HAP-1 (cell line): Measurements from ENCODE around the gene HEXA.
"Not testable (repeated sequence)": the region's sequence is repeated elsewhere in the genome, so short reads cannot be mapped to it uniquely, and the experiment has no call there.

Experiments
- DNase-seq, 2 experiments: peaks; one replicate each; pipeline ENCODE4 v3.0.0-alpha.2; 2016 to 2020; ENCODE audit warnings: low spot score in 2 of 2
- H3K27me3 ChIP-seq: fragments of 250-450 bp; sonication (Bioruptor Pico); 2 replicates; pipeline ENCODE4 v1.5.1; 2020; ENCODE audit warnings: low read depth, mild to moderate bottlenecking, moderate library complexity
- H3K36me3 ChIP-seq: fragments of 250-450 bp; sonication (Bioruptor Pico); replicated peaks from 2 replicates; pipeline ENCODE4 v1.5.1; 2020; ENCODE audit warnings: mild to moderate bottlenecking
- H3K4me1 ChIP-seq: fragments of 250-450 bp; sonication (Bioruptor Pico); 2 replicates; pipeline ENCODE4 v1.5.1; 2020; ENCODE audit warnings: mild to moderate bottlenecking
- H3K4me3 ChIP-seq: fragments of 250-450 bp; sonication (Bioruptor Pico); 2 replicates; pipeline ENCODE4 v1.5.1; 2020; ENCODE audit warnings: mild to moderate bottlenecking, moderate library complexity
- H3K9me3 ChIP-seq: fragments of 250-450 bp; sonication (Bioruptor Pico); 2 replicates; pipeline ENCODE4 v1.5.1; 2020; ENCODE audit warnings: mild to moderate bottlenecking, moderate library complexity
- in situ Hi-C: fragments of 300-500 bp; cut with MboI; formaldehyde crosslinking; loops from 3 replicates; pipeline ENCODE4 v1.14.3; 2020; ENCODE audit warnings: low sequenced_read_pairs, inconsistent platforms, mixed read lengths

HEXA gene

GRCh38 chr15:72375846-72376581 lies at the start of gene HEXA:
HEXA (minus strand) TSS chr15:72376014; CDS start chr15:72375972, 42 bp downstream.
- in situ Hi-C loops: no loop called here
- peak; percentile 100 for DNase-seq
- Histone ChIP-seq H3K4me1 (peaks cover 12% of the 10 kb centered on the region), H3K36me3 (no peaks in the 10 kb centered on the region), H3K27me3 (no peaks in the 10 kb centered on the region), H3K9me3 (no peaks in the 10 kb centered on the region), H3K4me3 (peak within 1 kb of the TSS; percentile 69)

GRCh38 chr15:72423256-72423655 lies 47.4 kb upstream of the HEXA start:
- no peak overlapping the region for H3K4me3 ChIP-seq
- in situ Hi-C loops: no loop called here
- H3K27me3 ChIP-seq: no peaks in the 10 kb centered on the region; the same call in 1 of the 2 replicates
- H3K9me3 ChIP-seq: peaks cover 6% of the 10 kb centered on the region; the same call in 1 of the 2 replicates
- no peaks in the 10 kb centered on the region for H3K4me1 ChIP-seq
- no peak for DNase-seq
- H3K36me3 ChIP-seq: no peaks in the 10 kb centered on the region

- Histone ChIP-seq H3K27me3 (no peaks in the 10 kb centered on the region; the same call in 1 of the 2 replicates), H3K4me1 (no peaks in the 10 kb centered on the region), H3K9me3 (peaks cover under 1% of the 10 kb centered on the region; the same call in 1 of the 2 replicates), H3K4me3 (no peak overlapping the region), H3K36me3 (no peaks in the 10 kb centered on the region)
- no peak for DNase-seq
- in situ Hi-C loops: no loop called here
Measured at GRCh38 chr15:72421484-72421883, 45.7 kb upstream of the HEXA start.

GRCh38 chr15:72420576-72420975 lies 44.8 kb upstream of the HEXA start:
- in situ Hi-C loops: no loop called here
- Histone ChIP-seq H3K4me3 (no peak overlapping the region), H3K36me3 (no peaks in the 10 kb centered on the region), H3K4me1 (no peaks in the 10 kb centered on the region), H3K27me3 (peaks cover 2% of the 10 kb centered on the region), H3K9me3 (peaks cover 2% of the 10 kb centered on the region; the same call in 1 of the 2 replicates)
- DNase-seq: no peak

GRCh38 chr15:72419768-72420167 lies 44.0 kb upstream of the HEXA start:
- H3K36me3 ChIP-seq, in situ Hi-C loops, DNase-seq, H3K9me3 ChIP-seq, H3K27me3 ChIP-seq, H3K4me1 ChIP-seq, H3K4me3 ChIP-seq: not testable (repeated sequence)

- in situ Hi-C loops: no loop called here
- Histone ChIP-seq H3K4me3 (no peak overlapping the region), H3K9me3 (peaks cover 3% of the 10 kb centered on the region; the same call in 1 of the 2 replicates), H3K27me3 (peaks cover 25% of the 10 kb centered on the region), H3K4me1 (no peaks in the 10 kb centered on the region), H3K36me3 (no peaks in the 10 kb centered on the region)
- no peak for DNase-seq
Measured at GRCh38 chr15:72415304-72415703, 39.5 kb upstream of the HEXA start.

GRCh38 chr15:72413337-72413736 lies 37.5 kb upstream of the HEXA start:
- H3K9me3 ChIP-seq, in situ Hi-C loops, DNase-seq, H3K4me1 ChIP-seq, H3K36me3 ChIP-seq, H3K4me3 ChIP-seq: not testable (repeated sequence)
- peaks cover 32% of the 10 kb centered on the region for H3K27me3 ChIP-seq

- peaks cover 3% of the 10 kb centered on the region; the same call in 1 of the 2 replicates for H3K9me3 ChIP-seq
- H3K27me3 ChIP-seq: peaks cover 48% of the 10 kb centered on the region
- no peaks in the 10 kb centered on the region for H3K4me1 ChIP-seq
- no peaks in the 10 kb centered on the region for H3K36me3 ChIP-seq
- no peak for DNase-seq
- in situ Hi-C loops: no loop called here
- no peak overlapping the region for H3K4me3 ChIP-seq
Measured at GRCh38 chr15:72411544-72411943, 35.7 kb upstream of the HEXA start.

- Histone ChIP-seq H3K36me3 (no peaks in the 10 kb centered on the region), H3K9me3 (peaks cover 3% of the 10 kb centered on the region; the same call in 1 of the 2 replicates), H3K27me3 (peaks cover 49% of the 10 kb centered on the region), H3K4me1 (no peaks in the 10 kb centered on the region), H3K4me3 (no peak overlapping the region)
- DNase-seq: no peak
- in situ Hi-C loops: no loop called here
Measured at GRCh38 chr15:72411111-72411510, 35.3 kb upstream of the HEXA start.

- peaks cover 61% of the 10 kb centered on the region for H3K27me3 ChIP-seq
- DNase-seq: no peak
- in situ Hi-C loops: no loop called here
- no peaks in the 10 kb centered on the region for H3K4me1 ChIP-seq
- H3K36me3 ChIP-seq: no peaks in the 10 kb centered on the region
- no peaks in the 10 kb centered on the region for H3K9me3 ChIP-seq
- H3K4me3 ChIP-seq: no peak overlapping the region
Measured at GRCh38 chr15:72406936-72407335, 31.1 kb upstream of the HEXA start.

- H3K36me3 ChIP-seq: no peaks in the 10 kb centered on the region
- H3K9me3 ChIP-seq: no peaks in the 10 kb centered on the region
- no peak for DNase-seq
- H3K4me3 ChIP-seq: no peak overlapping the region
- no peaks in the 10 kb centered on the region for H3K4me1 ChIP-seq
- in situ Hi-C loops: no loop called here
- H3K27me3 ChIP-seq: peaks cover 53% of the 10 kb centered on the region
Measured at GRCh38 chr15:72404841-72405240, 29.0 kb upstream of the HEXA start.

GRCh38 chr15:72404356-72404755 lies 28.5 kb upstream of the HEXA start:
- Histone ChIP-seq H3K27me3 (peaks cover 51% of the 10 kb centered on the region), H3K36me3 (no peaks in the 10 kb centered on the region), H3K4me1 (no peaks in the 10 kb centered on the region), H3K4me3 (no peak overlapping the region), H3K9me3 (no peaks in the 10 kb centered on the region)
- in situ Hi-C loops: no loop called here
- no peak for DNase-seq

GRCh38 chr15:72402726-72403125 lies 26.9 kb upstream of the HEXA start:
- Histone ChIP-seq H3K9me3 (no peaks in the 10 kb centered on the region), H3K4me1 (no peaks in the 10 kb centered on the region; the same call in 1 of the 2 replicates), H3K4me3 (no peak overlapping the region), H3K36me3 (no peaks in the 10 kb centered on the region), H3K27me3 (peaks cover 44% of the 10 kb centered on the region)
- no peak for DNase-seq
- in situ Hi-C loops: no loop called here

- H3K9me3 ChIP-seq: no peaks in the 10 kb centered on the region
- no peaks in the 10 kb centered on the region; the same call in 1 of the 2 replicates for H3K4me1 ChIP-seq
- no peak for DNase-seq
- H3K4me3 ChIP-seq: no peak overlapping the region
- H3K27me3 ChIP-seq: peaks cover 25% of the 10 kb centered on the region
- in situ Hi-C loops: no loop called here
- no peaks in the 10 kb centered on the region for H3K36me3 ChIP-seq
Measured at GRCh38 chr15:72398648-72399047, 22.8 kb upstream of the HEXA start.
